Measurements from ENCODE around the gene SLC39A13. TPM values are rescaled to one million over a fixed set of nuclear protein-coding genes. Genes with fewer than 3 reads are reported as not detected.

Gene SLC39A13
- polyA plus RNA-seq, 1 donor, result 31.3 TPM

- H3K4me3 ChIP-seq (ENCODE audit: low read length), result peak overlapping the region; percentile 42
- no CpG with 5 or more reads among the region's 8 CpGs for WGBS (ENCODE audit: insufficient coverage, low lambda C conversion rate)
- no peaks in the 10 kb centered on the region for H3K27me3 ChIP-seq (ENCODE audit: control insufficient read depth, insufficient read depth, low read length)
- no peak overlapping the region for H3K27ac ChIP-seq (ENCODE audit: low read length)
- no peak for DNase-seq
- no peaks in the 10 kb centered on the region for H3K9me3 ChIP-seq (ENCODE audit: control insufficient read depth, low read depth, low read length)
- H3K36me3 ChIP-seq (ENCODE audit: control insufficient read depth, insufficient read depth, low read length), result no peaks in the 10 kb centered on the region
- H3K4me1 ChIP-seq (ENCODE audit: control insufficient read depth, insufficient read depth, low read length), result peaks cover 2% of the 10 kb centered on the region
These were observed 7.6 kb upstream of the SLC39A13 start for GRCh38 chr11:47400768-47401279.

DNA sequence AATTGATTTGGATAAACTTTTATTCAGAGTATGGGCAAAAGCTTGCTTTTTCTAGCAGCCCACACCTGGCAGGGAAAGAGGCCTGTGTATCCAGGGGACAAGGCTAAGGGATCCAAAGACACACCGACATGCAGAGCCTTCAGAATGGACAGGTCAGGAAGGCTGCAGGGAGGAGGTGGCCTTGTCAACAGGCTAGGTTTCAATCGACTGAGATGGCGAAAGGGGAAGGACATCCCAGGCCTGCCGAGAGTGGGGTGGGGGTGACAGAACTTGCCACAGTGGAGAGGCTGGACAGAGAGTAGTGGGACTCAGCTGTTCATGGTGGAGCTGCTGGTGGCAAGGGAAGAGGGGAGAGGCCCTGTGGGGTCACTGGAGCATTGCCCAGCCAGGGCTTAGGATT is 5.3 kb upstream of the SLC39A13 start:
- WGBS (ENCODE audit: insufficient coverage, low lambda C conversion rate), result no CpG with 5 or more reads among the region's 4 CpGs
- Histone ChIP-seq H3K27ac (ENCODE audit: low read length) (no peak overlapping the region), H3K4me3 (ENCODE audit: low read length) (no peak overlapping the region), H3K36me3 (ENCODE audit: control insufficient read depth, insufficient read depth, low read length) (no peaks in the 10 kb centered on the region), H3K9me3 (ENCODE audit: control insufficient read depth, low read depth, low read length) (no peaks in the 10 kb centered on the region), H3K27me3 (ENCODE audit: control insufficient read depth, insufficient read depth, low read length) (no peaks in the 10 kb centered on the region), H3K4me1 (ENCODE audit: control insufficient read depth, insufficient read depth, low read length) (peaks cover 10% of the 10 kb centered on the region)
- DNase-seq, result no peak

- Histone ChIP-seq H3K27me3 (ENCODE audit: control insufficient read depth, insufficient read depth, low read length) (no peaks in the 10 kb centered on the region), H3K9me3 (ENCODE audit: control insufficient read depth, low read depth, low read length) (no peaks in the 10 kb centered on the region), H3K36me3 (ENCODE audit: control insufficient read depth, insufficient read depth, low read length) (no peaks in the 10 kb centered on the region), H3K27ac (ENCODE audit: low read length) (no peak overlapping the region), H3K4me1 (ENCODE audit: control insufficient read depth, insufficient read depth, low read length) (peaks cover 10% of the 10 kb centered on the region), H3K4me3 (ENCODE audit: low read length) (no peak overlapping the region)
- no CpG with 5 or more reads among the region's 3 CpGs for WGBS (ENCODE audit: insufficient coverage, low lambda C conversion rate)
- no peak for DNase-seq
These were observed 4.8 kb upstream of the SLC39A13 start for GRCh38 chr11:47403571-47403970.

DNA sequence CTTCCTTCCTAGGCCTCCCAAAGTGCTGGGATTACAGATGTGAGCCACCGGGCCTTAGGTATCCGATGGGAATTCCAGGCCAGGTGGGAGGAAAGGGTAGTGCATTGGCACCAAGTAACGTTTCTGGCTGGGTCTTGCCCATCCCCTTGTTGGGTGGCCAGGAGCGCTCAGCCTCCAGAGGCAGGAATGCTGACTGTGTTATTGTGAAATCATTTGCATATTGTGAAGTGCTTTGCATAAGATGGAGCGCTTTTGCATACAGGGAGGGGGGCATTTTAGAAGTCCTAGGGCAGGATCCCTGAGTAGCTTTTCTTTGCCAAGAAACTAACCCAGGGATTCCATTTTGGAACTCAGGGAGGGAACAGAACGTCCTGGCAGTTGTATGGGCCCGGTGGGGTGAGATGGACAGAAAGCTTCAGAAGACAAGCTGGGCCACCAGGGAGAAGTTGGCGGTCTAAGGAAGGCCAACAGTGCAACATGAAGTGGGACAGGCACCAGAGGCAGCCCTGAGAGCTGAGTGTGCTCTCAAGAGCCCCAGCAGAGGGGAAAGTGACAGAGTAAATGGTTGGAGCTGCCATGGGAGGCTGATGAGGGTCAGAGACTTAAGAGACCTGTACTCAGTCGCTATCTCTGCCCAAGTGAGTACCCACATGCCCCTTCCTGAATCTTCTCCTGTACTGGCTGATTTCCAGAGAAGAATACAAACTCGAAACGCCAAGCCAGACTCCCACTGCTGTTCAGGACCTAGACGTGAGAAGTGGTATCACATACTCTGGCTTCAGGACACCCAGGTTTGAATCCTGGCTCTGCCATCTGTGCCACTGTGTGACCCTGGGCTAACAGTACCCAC is 1.3 kb upstream of the SLC39A13 start:
- peaks cover 13% of the 10 kb centered on the region for H3K36me3 ChIP-seq (ENCODE audit: control insufficient read depth, insufficient read depth, low read length)
- no peak for DNase-seq
- 83% methylated on average over 1 of the region's 12 CpGs for whole genome bisulfite sequencing (ENCODE audit: insufficient coverage, low lambda C conversion rate)
- H3K27ac ChIP-seq (ENCODE audit: low read length), result peak overlapping the region; percentile 95
- peaks cover 17% of the 10 kb centered on the region for H3K4me1 ChIP-seq (ENCODE audit: control insufficient read depth, insufficient read depth, low read length)
- no peaks in the 10 kb centered on the region for H3K9me3 ChIP-seq (ENCODE audit: control insufficient read depth, low read depth, low read length)
- H3K4me3 ChIP-seq (ENCODE audit: low read length), result peak overlapping the region; percentile 70
- H3K27me3 ChIP-seq (ENCODE audit: control insufficient read depth, insufficient read depth, low read length), result no peaks in the 10 kb centered on the region

GRCh38 chr11:47408598-47409439 is 429 bp downstream of the SLC39A13 start:
- Histone ChIP-seq H3K27me3 (ENCODE audit: control insufficient read depth, insufficient read depth, low read length) (no peaks in the 10 kb centered on the region), H3K9me3 (ENCODE audit: control insufficient read depth, low read depth, low read length) (no peaks in the 10 kb centered on the region), H3K4me1 (ENCODE audit: control insufficient read depth, insufficient read depth, low read length) (peaks cover 17% of the 10 kb centered on the region), H3K27ac (ENCODE audit: low read length) (peak overlapping the region; percentile 60), H3K4me3 (ENCODE audit: low read length) (peak overlapping the region; percentile 78), H3K36me3 (ENCODE audit: control insufficient read depth, insufficient read depth, low read length) (peaks cover 23% of the 10 kb centered on the region)
- WGBS (ENCODE audit: insufficient coverage, low lambda C conversion rate), result 0% methylated on average over 4 of the region's 50 CpGs
- peak in 1 of 2 donors; percentile 39 for DNase-seq

DNA sequence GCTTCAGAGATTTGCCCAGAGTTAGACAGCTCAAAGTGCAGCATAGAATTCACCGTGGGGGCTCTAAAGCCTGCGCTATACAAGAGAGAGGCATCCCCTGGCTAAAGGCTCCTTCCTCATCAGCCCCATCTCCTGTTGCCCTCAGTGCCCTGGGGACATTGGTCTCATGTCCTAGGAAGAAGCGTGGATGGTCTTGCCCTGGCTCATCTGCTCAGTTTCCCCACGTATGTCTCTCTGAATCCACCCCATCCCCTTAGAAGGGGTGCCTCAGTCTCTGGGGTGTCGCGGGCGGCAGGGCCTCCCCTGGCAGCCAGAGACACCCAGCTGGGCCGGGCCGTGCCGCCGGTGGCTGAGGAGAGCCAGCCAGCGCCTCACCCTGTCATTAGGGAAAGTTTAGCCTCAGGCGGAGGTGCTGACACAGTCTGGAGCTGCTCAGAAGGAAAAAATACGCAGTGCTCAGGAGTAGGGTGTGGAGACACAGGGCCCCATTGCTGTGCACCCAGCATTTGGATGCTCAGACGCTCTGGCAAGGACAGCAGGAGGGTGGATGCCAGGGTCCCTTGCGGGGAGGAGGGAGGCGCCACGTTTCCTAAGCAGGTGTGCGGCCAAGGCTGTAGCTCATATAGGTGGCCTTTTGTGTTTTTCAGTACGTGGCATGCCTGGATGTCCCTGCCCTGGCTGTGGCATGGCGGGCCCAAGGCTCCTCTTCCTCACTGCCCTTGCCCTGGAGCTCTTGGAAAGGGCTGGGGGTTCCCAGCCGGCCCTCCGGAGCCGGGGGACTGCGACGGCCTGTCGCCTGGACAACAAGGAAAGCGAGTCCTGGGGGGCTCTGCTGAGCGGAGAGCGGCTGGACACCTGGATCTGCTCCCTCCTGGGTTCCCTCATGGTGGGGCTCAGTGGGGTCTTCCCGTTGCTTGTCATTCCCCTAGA is 1.3 kb downstream of the SLC39A13 start:
- H3K4me1 ChIP-seq (ENCODE audit: control insufficient read depth, insufficient read depth, low read length), result peaks cover 17% of the 10 kb centered on the region
- no peak overlapping the region for H3K27ac ChIP-seq (ENCODE audit: low read length)
- H3K9me3 ChIP-seq (ENCODE audit: control insufficient read depth, low read depth, low read length), result no peaks in the 10 kb centered on the region
- peak overlapping the region; percentile 78 for H3K4me3 ChIP-seq (ENCODE audit: low read length)
- H3K27me3 ChIP-seq (ENCODE audit: control insufficient read depth, insufficient read depth, low read length), result no peaks in the 10 kb centered on the region
- no CpG with 5 or more reads among the region's 31 CpGs for WGBS (ENCODE audit: insufficient coverage, low lambda C conversion rate)
- peaks cover 32% of the 10 kb centered on the region for H3K36me3 ChIP-seq (ENCODE audit: control insufficient read depth, insufficient read depth, low read length)
- no peak for DNase-seq

DNA sequence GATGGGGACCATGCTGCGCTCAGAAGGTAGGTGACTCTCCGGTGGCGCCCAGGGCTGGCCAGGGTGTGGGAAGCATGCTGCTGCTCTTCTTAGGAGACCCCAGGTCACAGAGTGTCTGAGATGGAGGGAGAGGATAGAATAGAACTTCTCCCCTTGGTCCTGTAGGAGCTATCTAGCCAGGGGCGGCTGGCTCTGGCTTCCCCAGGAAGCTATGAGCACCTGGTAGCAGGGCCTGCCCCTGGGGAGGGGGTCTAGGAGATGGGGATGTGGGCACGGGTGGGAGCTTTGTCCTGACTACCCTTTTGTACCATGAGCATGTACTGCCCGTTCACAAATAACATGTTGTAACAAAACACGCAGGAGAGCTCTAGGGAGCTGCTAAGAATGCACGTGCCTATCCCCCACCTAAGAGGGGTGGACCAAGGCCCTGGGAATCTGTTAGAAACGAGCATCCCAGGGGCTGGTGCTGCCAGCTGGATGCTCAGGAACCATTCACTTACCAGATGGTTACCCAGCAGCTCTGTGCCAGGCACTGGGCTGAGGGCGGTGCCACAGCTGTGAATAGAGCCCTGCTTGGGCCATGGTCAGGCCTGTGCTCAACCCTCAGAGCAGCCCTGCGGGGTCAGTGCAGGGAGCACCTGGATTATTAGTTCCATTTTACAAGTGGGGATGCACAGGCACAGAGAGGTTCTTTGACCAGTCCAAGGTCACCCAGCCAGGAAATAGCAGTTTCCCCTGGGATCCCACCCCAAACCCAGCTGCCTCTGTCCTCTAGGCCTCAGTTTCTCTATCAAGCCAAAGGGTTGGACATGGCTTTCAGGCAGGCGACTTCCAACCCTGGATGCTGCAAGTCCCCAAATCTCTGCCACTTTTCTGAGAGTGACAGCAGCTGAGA is 2.2 kb downstream of the SLC39A13 start:
- H3K4me1 ChIP-seq (ENCODE audit: control insufficient read depth, insufficient read depth, low read length), result peaks cover 17% of the 10 kb centered on the region
- H3K27me3 ChIP-seq (ENCODE audit: control insufficient read depth, insufficient read depth, low read length), result no peaks in the 10 kb centered on the region
- no peak for DNase-seq
- no peaks in the 10 kb centered on the region for H3K9me3 ChIP-seq (ENCODE audit: control insufficient read depth, low read depth, low read length)
- no peak overlapping the region for H3K4me3 ChIP-seq (ENCODE audit: low read length)
- no peak overlapping the region for H3K27ac ChIP-seq (ENCODE audit: low read length)
- H3K36me3 ChIP-seq (ENCODE audit: control insufficient read depth, insufficient read depth, low read length), result peaks cover 36% of the 10 kb centered on the region
- 83% methylated on average over 1 of the region's 12 CpGs for WGBS (ENCODE audit: insufficient coverage, low lambda C conversion rate)

GRCh38 chr11:47411884-47412746 is 3.7 kb downstream of the SLC39A13 start:
- no peak for DNase-seq
- WGBS (ENCODE audit: insufficient coverage, low lambda C conversion rate), result no CpG with 5 or more reads among the region's 12 CpGs
- no peak overlapping the region for H3K27ac ChIP-seq (ENCODE audit: low read length)
- no peaks in the 10 kb centered on the region for H3K9me3 ChIP-seq (ENCODE audit: control insufficient read depth, low read depth, low read length)
- H3K27me3 ChIP-seq (ENCODE audit: control insufficient read depth, insufficient read depth, low read length), result no peaks in the 10 kb centered on the region
- H3K4me1 ChIP-seq (ENCODE audit: control insufficient read depth, insufficient read depth, low read length), result peaks cover 19% of the 10 kb centered on the region
- peaks cover 42% of the 10 kb centered on the region for H3K36me3 ChIP-seq (ENCODE audit: control insufficient read depth, insufficient read depth, low read length)
- H3K4me3 ChIP-seq (ENCODE audit: low read length), result no peak overlapping the region
